Measurements from ENCODE around the gene NRP1. TPM values are rescaled to one million over a fixed set of nuclear protein-coding genes. Genes with fewer than 3 reads are reported as not detected.

NRP1 gene
- total and polyA plus RNA-seq, 2 of the 8 experiments (the other 6 are each of a cell fraction or from before 2014, with no cell fraction given), result 1.2 to 2.1 TPM

DNA sequence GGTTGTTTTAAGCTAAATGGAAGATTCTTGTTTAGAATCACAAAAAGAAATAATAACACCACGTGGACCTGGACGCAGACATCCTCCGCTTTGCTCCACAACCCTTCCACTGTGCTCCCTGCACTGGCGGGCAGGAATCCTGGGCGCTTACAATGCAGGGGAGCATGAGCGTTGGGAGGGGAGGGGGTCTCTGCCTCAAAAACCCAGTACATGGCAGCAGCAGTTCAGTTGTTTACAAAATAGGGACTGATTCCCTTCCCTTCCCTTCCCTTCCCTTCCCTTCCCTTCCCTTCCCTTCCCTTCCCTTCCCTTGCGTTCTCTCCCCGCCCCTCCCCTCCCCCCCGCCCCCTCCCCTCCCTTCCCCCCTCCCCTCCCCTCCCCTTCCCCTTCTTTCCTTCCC lies 206.8 kb downstream of the NRP1 start:
- POLR2A ChIA-PET (ENCODE audit: partially characterized antibody), result no interaction called here
- no peak overlapping the region for H2AFZ ChIP-seq (ENCODE audit: low read length)
- WGBS, 2 experiments (ENCODE audit: extremely low coverage in 1 of 2, insufficient coverage in 1 of 2, insufficient read length in 1 of 2, insufficient replicate concordance in 2 of 2, low coverage in 1 of 2, low lambda C conversion rate in 2 of 2, missing lambda C conversion rate in 1 of 2), result 5 to 60% methylated on average over 3 to 9 of the region's 9 CpGs
- TF ChIP-seq EZH2 (IDR thresholded peaks at IDR 0.05; ENCODE audit: low read depth, low read length, severe bottlenecking) (no peak), SP4 (IDR thresholded peaks at IDR 0.05; ENCODE audit: low read length) (no peak)
- TF ChIP-seq, protein P1, sequence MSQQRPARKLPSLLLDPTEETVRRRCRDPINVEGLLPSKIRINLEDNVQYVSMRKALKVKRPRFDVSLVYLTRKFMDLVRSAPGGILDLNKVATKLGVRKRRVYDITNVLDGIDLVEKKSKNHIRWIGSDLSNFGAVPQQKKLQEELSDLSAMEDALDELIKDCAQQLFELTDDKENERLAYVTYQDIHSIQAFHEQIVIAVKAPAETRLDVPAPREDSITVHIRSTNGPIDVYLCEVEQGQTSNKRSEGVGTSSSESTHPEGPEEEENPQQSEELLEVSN (IDR thresholded peaks at IDR 0.05), result no peak

More for the DNA sequence above, 206.8 kb downstream of the NRP1 start:
- Histone ChIP-seq H3K14ac (ENCODE audit: insufficient read length) (no peak overlapping the region), H3K4me3 (ENCODE audit: extremely low read depth in 1 of 4, insufficient read depth in 2 of 4, low read depth in 3 of 4, low read length in 4 of 4) (no peak overlapping the region), H4K20me1 (replicated peaks in 1 of 2; ENCODE audit: control insufficient read depth in 1 of 2, insufficient read depth in 2 of 2, low read length in 2 of 2) (no peaks in the 10 kb centered on the region), H3K18ac (ENCODE audit: extremely low read depth, low read length) (no peak overlapping the region), H2AK5ac (ENCODE audit: low read depth, low read length) (no peak overlapping the region), H3K4me1 (replicated peaks in 1 of 4; ENCODE audit: control insufficient read depth in 3 of 4, insufficient read depth in 4 of 4, low read length in 3 of 4) (no peaks in the 10 kb centered on the region; a peak in 1 of 7 replicates), H4K8ac (ENCODE audit: extremely low read depth, insufficient read depth, low read length) (no peak overlapping the region), H2BK120ac (replicated peaks; ENCODE audit: low read depth, low read length) (no peak overlapping the region), H2BK5ac (ENCODE audit: low read depth, low read length) (no peak overlapping the region), H3K9ac (replicated peaks in 1 of 4; ENCODE audit: extremely low read depth in 1 of 4, low read depth in 3 of 4, low read length in 3 of 4) (no peak overlapping the region), H3K4ac (replicated peaks; ENCODE audit: insufficient read length, low read depth, low read length) (no peak overlapping the region), H4K91ac (replicated peaks; ENCODE audit: insufficient read length, low read length) (no peak overlapping the region), H3K23ac (ENCODE audit: insufficient read length) (no peak overlapping the region), H4K5ac (ENCODE audit: insufficient read length, low read depth, low read length) (no peak overlapping the region), H3K4me2 (ENCODE audit: insufficient read depth in 1 of 2, low read depth in 2 of 2, low read length in 2 of 2) (no peak overlapping the region), H3K56ac (replicated peaks; ENCODE audit: insufficient read length, low read depth, low read length) (no peak overlapping the region), H3K27ac (ENCODE audit: low read depth, low read length) (no peak overlapping the region), H2BK12ac (ENCODE audit: low read depth, low read length) (no peak overlapping the region), H3K23me2 (ENCODE audit: low read depth, low read length) (no peaks in the 10 kb centered on the region), H3K79me1 (ENCODE audit: low read depth, low read length) (no peaks in the 10 kb centered on the region), H3K9me3 (ENCODE audit: insufficient read depth in 2 of 2, low read depth in 1 of 2, low read length in 1 of 2) (no peaks in the 10 kb centered on the region), H3K27me3 (replicated peaks in 1 of 4; ENCODE audit: control insufficient read depth in 3 of 4, extremely low read depth in 1 of 4, insufficient read depth in 3 of 4, low read length in 3 of 4) (no peaks in the 10 kb centered on the region), H2BK15ac (ENCODE audit: low read length) (no peak overlapping the region), H3K36me3 (ENCODE audit: control insufficient read depth in 2 of 4, insufficient read depth in 4 of 4, low read length in 3 of 4) (no peaks in the 10 kb centered on the region), H3K79me2 (ENCODE audit: control insufficient read depth in 1 of 2, insufficient read depth in 2 of 2, low read length in 2 of 2) (no peaks in the 10 kb centered on the region), H2BK20ac (ENCODE audit: low read length) (no peak overlapping the region)
- DNase-seq (ENCODE audit: low read depth in 1 of 2, low spot score in 2 of 2), result no peak
- FAIRE-seq, result no peak
- CTCF ChIA-PET (ENCODE audit: partially characterized antibody), result interaction anchor here (0.9 to 4.5 kb wide), 4 partner anchors 13 to 118 kb away, joined by 3 to 34 read pairs (median 4); no protein-coding TSS in a partner anchor
